Measurements from ENCODE around the gene THUMPD1. TPM values are rescaled to one million over a fixed set of nuclear protein-coding genes. Genes with fewer than 3 reads are reported as not detected.
"Not testable (repeated sequence)": the region's sequence is repeated elsewhere in the genome, so short reads cannot be mapped to it uniquely, and the experiment has no call there.

The THUMPD1 gene
- total RNA-seq, 1 donor = 74.7 TPM

- peak; percentile 59 for DNase-seq (ENCODE audit: low read depth)
- H3K4me3 ChIP-seq (ENCODE audit: low read depth, low read length) = no peak overlapping the region
- TF ChIP-seq, protein P1, sequence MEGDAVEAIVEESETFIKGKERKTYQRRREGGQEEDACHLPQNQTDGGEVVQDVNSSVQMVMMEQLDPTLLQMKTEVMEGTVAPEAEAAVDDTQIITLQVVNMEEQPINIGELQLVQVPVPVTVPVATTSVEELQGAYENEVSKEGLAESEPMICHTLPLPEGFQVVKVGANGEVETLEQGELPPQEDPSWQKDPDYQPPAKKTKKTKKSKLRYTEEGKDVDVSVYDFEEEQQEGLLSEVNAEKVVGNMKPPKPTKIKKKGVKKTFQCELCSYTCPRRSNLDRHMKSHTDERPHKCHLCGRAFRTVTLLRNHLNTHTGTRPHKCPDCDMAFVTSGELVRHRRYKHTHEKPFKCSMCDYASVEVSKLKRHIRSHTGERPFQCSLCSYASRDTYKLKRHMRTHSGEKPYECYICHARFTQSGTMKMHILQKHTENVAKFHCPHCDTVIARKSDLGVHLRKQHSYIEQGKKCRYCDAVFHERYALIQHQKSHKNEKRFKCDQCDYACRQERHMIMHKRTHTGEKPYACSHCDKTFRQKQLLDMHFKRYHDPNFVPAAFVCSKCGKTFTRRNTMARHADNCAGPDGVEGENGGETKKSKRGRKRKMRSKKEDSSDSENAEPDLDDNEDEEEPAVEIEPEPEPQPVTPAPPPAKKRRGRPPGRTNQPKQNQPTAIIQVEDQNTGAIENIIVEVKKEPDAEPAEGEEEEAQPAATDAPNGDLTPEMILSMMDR (IDR thresholded peaks at IDR 0.05; ENCODE audit: insufficient read depth, low read depth, low read length) = no peak
Observed at GRCh38 chr16:20704281-20704680, 37.3 kb downstream of the THUMPD1 start.

- not testable (repeated sequence) for DNase-seq (ENCODE audit: low read depth); H3K4me3 ChIP-seq (ENCODE audit: low read depth, low read length)
Observed at GRCh38 chr16:20701692-20702091, 39.9 kb downstream of the THUMPD1 start.

DNA sequence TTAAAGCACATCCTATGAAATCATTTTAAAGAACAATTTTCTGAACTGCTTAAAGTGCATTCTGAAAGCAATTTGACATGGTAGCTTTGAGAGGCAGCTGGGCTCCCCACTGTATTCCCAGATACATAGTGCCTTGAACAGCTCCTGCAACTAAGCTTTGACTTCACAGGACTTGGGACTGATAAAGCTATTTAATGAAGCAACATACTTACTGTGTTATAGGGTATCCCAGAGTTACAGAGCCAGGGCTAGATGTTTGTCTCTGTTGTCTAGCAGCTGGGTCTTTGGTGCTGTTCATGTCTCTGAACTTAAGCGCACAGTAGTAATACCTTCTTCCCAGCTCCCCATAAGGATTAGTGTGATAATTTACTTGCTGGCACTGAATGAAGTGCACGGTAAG, 45.0 kb downstream of the THUMPD1 start:
- no peak for DNase-seq (ENCODE audit: low read depth)
- TF ChIP-seq, protein P1 (IDR thresholded peaks at IDR 0.05; ENCODE audit: insufficient read depth, low read depth, low read length) = no peak
- H3K4me3 ChIP-seq (ENCODE audit: low read depth, low read length) = no peak overlapping the region

- H3K4me3 ChIP-seq (ENCODE audit: low read depth, low read length) = no peak overlapping the region
- DNase-seq (ENCODE audit: low read depth) = no peak
- TF ChIP-seq, protein P1 (IDR thresholded peaks at IDR 0.05; ENCODE audit: insufficient read depth, low read depth, low read length) = no peak
Observed at GRCh38 chr16:20695024-20695423, 46.6 kb downstream of the THUMPD1 start.

DNA sequence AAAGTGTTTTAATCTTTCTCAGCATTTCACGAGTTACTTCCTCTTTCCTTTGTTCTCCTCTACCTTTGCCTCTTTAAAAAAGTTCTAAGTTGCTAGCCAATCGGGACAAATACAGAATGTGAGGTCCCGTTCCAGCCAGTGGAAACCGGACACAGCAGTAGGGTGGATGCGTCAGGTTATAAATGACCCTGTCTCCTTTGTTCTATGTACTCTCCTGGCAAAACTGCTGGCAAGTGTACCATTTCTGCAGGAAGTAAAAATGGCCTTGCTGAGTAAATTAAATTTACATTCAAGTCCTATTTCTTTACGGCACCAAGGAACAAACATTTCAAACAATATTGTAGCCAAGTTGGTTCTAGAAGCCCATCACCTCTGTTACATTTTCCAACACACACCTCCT, 47.5 kb downstream of the THUMPD1 start:
- DNase-seq (ENCODE audit: low read depth); H3K4me3 ChIP-seq (ENCODE audit: low read depth, low read length): not testable (repeated sequence)

DNA sequence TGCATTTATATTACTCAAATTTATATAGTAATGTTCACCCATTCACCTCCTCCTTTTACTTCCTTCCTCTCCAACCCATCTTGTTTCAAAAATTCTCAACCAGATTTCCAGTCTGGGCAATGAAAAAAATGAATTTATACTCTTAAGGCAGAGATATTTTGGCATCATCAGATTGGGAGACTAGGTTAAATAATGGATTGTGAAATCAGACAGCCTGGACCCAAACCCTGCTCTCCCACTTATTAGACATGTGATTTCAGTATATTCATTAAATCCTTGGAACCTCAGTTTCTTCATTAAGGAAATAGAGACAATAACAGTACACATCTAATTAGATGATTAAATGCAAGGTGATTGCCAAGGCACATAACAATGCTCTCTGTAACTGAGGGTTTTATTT, 52.0 kb downstream of the THUMPD1 start:
- no peak overlapping the region for H3K4me3 ChIP-seq (ENCODE audit: low read depth, low read length)
- TF ChIP-seq, protein P1 (IDR thresholded peaks at IDR 0.05; ENCODE audit: insufficient read depth, low read depth, low read length) = no peak
- DNase-seq (ENCODE audit: low read depth) = no peak

DNA sequence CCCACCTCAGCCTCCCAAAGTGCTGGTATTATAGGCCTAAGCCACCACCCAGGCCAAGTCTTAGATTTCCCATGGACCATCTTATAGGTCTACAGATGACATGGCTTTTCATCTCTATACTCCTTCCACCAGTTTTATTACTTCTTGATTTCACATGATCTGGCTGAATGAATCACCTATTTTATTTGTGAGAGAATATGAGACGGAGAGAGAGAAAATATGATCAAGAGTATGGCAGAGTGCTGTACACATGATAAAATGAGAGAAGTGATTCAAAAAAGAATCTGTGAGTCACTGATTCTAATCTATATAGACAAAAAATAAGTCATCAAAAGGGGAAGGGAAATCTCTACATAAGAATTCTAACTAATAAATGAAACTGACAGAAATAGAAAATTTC, 57.8 kb downstream of the THUMPD1 start:
- no peak for DNase-seq (ENCODE audit: low read depth)
- H3K4me3 ChIP-seq (ENCODE audit: low read depth, low read length) = no peak overlapping the region
- TF ChIP-seq, protein P1 (IDR thresholded peaks at IDR 0.05; ENCODE audit: insufficient read depth, low read depth, low read length) = no peak

Small RNA genes lying within 50 kb of the gene (small RNA-seq; reads per million reads assigned to genes)
- not detected for gene RNU6-944P

Other genes with a start within 250 kb of the THUMPD1 start
- not detected in 2 replicates for gene ACSM2B, start 165.5 kb downstream of the THUMPD1 start, total RNA-seq
- not detected in 2 replicates for gene ACSM1, start 44.1 kb downstream of the THUMPD1 start, total RNA-seq
- 0.32 and 0.86 TPM in 2 replicates for gene ACSM3, start 22.2 kb upstream of the THUMPD1 start, total RNA-seq
- 21.6 and 26.3 TPM in 2 replicates for gene ERI2, start 64.7 kb upstream of the THUMPD1 start, total RNA-seq
- gene REXO5, start 64.7 kb upstream of the THUMPD1 start, total RNA-seq = 6.9 and 8.1 TPM in 2 replicates
- 24.5 and 52.2 TPM in 2 replicates for gene DCUN1D3, start 158.5 kb upstream of the THUMPD1 start, total RNA-seq
- 28.0 and 59.2 TPM in 2 replicates for gene LYRM1, start 159.0 kb upstream of the THUMPD1 start, total RNA-seq